Fibroblast of mammary gland (primary cell): ENCODE measurements around the gene RNF31.

ENCODE experiments used
- DNase-seq: peaks from one replicate; pipeline ENCODE4 v3.0.0-alpha.2; 2010; ENCODE audit warnings: low read depth
- H3K4me3 ChIP-seq: 2 replicates; pipeline ENCODE4 v1.5.1; 2011; ENCODE audit warnings: low read depth, mild to moderate bottlenecking, low read length, moderate library complexity; ENCODE audit not compliant: control insufficient read depth
- CTCF ChIP-seq: conservative IDR thresholded peaks from 2 replicates; pipeline ENCODE4 v1.5.1; 2011; ENCODE audit warnings: low read depth, low read length, inconsistent platforms; ENCODE audit not compliant: control insufficient read depth, insufficient read depth

The RNF31 gene

GRCh38 chr14:24160850-24161804 lies 13.8 kb downstream of the RNF31 start, which contains the start of gene IRF9:
TSS of gene IRF9 (plus strand) at chr14:24161265. CDS start at chr14:24162145, 880 bp downstream.
- peak; percentile 88 for TF ChIP-seq CTCF
- peak within 1 kb of the TSS; percentile 84 for H3K4me3 ChIP-seq
- DNase-seq = peak; percentile 93

DNA sequence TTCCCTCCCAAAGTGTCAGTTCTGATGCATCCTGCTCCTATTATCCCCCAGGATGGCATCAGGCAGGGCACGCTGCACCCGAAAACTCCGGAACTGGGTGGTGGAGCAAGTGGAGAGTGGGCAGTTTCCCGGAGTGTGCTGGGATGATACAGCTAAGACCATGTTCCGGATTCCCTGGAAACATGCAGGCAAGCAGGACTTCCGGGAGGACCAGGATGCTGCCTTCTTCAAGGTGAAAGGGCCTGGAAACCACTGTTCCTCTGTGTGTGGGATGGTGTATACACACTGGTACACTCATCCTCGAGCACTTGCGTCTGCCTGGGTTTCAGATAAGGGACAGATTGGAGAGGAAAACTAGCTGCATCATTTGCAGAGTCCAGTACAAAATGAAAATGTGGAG lies 14.8 kb downstream of the RNF31 start:
- peak overlapping the region; percentile 84 for H3K4me3 ChIP-seq
- TF ChIP-seq CTCF = no peak
- peak; percentile 48 for DNase-seq

GRCh38 chr14:24164518-24164991 lies 17.3 kb downstream of the RNF31 start:
- no peak for TF ChIP-seq CTCF
- DNase-seq = no peak
- H3K4me3 ChIP-seq = no peak overlapping the region

DNA sequence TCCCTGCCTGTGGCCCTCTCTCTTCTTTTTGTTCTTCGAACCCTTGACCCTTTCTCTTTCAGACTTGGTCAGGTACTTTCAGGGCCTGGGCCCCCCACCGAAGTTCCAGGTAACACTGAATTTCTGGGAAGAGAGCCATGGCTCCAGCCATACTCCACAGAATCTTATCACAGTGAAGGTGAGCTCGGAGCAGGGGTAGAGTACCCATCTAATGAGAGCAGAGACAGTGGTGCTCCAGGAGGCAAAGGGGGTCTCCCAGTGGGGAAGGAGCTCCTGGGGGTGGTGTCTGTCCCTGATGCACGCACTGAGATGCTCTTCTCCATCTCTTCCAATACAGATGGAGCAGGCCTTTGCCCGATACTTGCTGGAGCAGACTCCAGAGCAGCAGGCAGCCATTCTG lies 18.5 kb downstream of the RNF31 start:
- H3K4me3 ChIP-seq = no peak overlapping the region
- TF ChIP-seq CTCF = no peak
- no peak for DNase-seq

DNA sequence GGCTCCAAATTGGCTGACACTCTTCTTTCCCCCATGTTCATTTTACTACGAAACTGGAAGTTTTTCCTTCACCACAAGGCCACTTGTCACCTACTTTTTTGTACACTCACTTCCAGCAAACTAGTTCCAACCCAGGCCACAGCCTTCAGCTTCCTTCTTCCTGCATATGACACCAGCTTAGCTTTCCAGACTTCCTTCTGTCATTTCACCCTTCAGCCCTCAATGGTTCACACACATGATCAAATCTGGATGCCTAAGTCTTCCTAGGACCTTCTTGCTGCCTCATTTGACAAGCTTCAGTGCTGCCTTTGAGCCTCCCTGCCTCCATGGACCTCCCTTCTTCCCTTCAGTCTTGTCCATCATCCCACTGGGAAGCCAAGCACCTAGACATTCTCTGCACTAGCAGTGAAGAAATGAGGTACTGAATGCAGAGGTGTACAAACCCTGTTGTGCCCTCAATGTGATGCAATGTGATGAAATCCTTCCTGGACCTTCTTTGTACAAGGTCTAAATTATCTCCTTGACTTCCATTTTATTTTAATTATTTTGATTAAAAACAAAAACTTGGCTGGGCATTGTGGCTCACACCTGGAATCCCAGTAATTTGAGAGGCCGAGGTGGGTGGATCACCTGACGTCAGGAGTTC lies 20.3 kb downstream of the RNF31 start:
- no peak for TF ChIP-seq CTCF
- DNase-seq = no peak
- H3K4me3 ChIP-seq = no peak overlapping the region

DNA sequence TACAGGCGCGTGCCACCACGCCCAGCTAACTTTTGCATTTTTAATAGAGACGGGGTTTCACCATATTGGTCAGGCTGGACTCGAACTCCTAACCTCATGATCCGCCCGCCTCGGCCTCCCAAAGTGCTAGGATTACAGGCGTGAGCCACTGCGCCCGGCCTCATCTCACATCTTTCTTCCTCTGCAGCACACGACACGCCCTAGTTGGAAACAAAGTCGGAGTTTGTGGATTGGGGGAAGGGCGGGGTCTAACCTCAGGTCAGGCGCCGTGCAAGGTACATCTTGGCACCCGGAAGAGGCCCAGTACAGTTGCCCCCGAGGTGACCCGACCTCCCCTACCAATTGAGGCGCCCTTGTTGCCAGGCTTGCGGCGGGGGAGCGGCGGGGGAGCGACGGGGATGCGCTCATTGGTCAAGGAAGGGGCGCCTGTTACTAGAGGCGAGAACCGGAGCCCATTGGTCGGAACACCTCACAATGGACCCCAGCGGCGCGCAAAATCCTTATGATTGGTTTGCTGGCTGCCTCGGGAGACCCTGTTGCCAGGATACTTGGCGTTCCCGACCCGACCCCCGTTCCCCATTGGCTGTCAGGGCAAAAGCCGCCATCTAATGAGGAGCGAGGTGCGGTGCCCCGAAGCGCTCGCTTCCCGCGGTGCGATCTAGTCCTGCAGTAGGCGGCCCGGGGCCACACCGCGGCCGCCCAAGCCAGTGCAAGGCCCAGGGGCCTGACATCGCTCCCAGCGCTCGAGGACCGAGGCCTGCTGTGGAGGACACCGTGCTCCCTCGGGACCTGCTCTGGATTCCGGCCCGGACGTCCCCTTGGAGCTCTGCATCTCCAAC lies 24.3 kb downstream of the RNF31 start, which contains the start of gene REC8:
TSS of gene REC8 (plus strand) at position 659 of the 839 bp plus-strand sequence. CDS start 473 bp downstream, outside the sequence.
- peak; percentile 68 for DNase-seq
- TF ChIP-seq CTCF = no peak
- peak within 1 kb of the TSS; percentile 9 for H3K4me3 ChIP-seq
